ENCODE results near the gene PDLIM7.

PDLIM7 gene

GRCh38 chr5:177509381-177509951, 12.1 kb upstream of the PDLIM7 start, which contains the start of gene DOK3:
Gene DOK3 (minus strand): TSS chr5:177509826. CDS start chr5:177509540, 286 bp downstream.
- no peaks in the 10 kb centered on the region for H3K27me3 ChIP-seq (ENCODE audit: insufficient read depth, low read depth)
- no peak for TF ChIP-seq CTCF (conservative IDR thresholded peaks at IDR 0.05; ENCODE audit: low read depth, low read length)
- H3K4me3 ChIP-seq (IDR thresholded peaks at IDR 0.05; ENCODE audit: insufficient read depth, low read depth, low read length), result no peak within 1 kb of the TSS
- H4K20me1 ChIP-seq (ENCODE audit: insufficient read depth), result no peaks in the 10 kb centered on the region
- no peaks in the 10 kb centered on the region for H3K36me3 ChIP-seq (ENCODE audit: insufficient read depth)
- H2AFZ ChIP-seq (ENCODE audit: low read depth), result no peak within 1 kb of the TSS
- H3K4me2 ChIP-seq, result no peak within 1 kb of the TSS
- no peaks in the 10 kb centered on the region for H3K4me1 ChIP-seq (ENCODE audit: low read depth, poor library complexity, severe bottlenecking)
- H3K27ac ChIP-seq, result no peak within 1 kb of the TSS
- H3K79me2 ChIP-seq (ENCODE audit: insufficient read depth, low read depth), result no peaks in the 10 kb centered on the region
- no peak within 1 kb of the TSS for H3K9ac ChIP-seq

GRCh38 chr5:177508837-177509236, 11.4 kb upstream of the PDLIM7 start:
- Histone ChIP-seq H3K4me3 (IDR thresholded peaks at IDR 0.05; ENCODE audit: insufficient read depth, low read depth, low read length) (no peak overlapping the region), H3K27ac (no peak overlapping the region), H3K4me1 (ENCODE audit: low read depth, poor library complexity, severe bottlenecking) (no peaks in the 10 kb centered on the region), H3K79me2 (ENCODE audit: insufficient read depth, low read depth) (no peaks in the 10 kb centered on the region), H2AFZ (ENCODE audit: low read depth) (no peak overlapping the region), H3K27me3 (ENCODE audit: insufficient read depth, low read depth) (no peaks in the 10 kb centered on the region), H3K4me2 (no peak overlapping the region), H3K36me3 (ENCODE audit: insufficient read depth) (no peaks in the 10 kb centered on the region), H4K20me1 (ENCODE audit: insufficient read depth) (no peaks in the 10 kb centered on the region), H3K9ac (no peak overlapping the region)
- TF ChIP-seq CTCF (conservative IDR thresholded peaks at IDR 0.05; ENCODE audit: low read depth, low read length), result no peak

- Histone ChIP-seq H3K79me2 (ENCODE audit: insufficient read depth, low read depth) (no peaks in the 10 kb centered on the region), H3K27ac (no peak overlapping the region), H4K20me1 (ENCODE audit: insufficient read depth) (no peaks in the 10 kb centered on the region), H3K4me1 (ENCODE audit: low read depth, poor library complexity, severe bottlenecking) (no peaks in the 10 kb centered on the region), H3K27me3 (ENCODE audit: insufficient read depth, low read depth) (no peaks in the 10 kb centered on the region), H3K9ac (no peak overlapping the region), H2AFZ (ENCODE audit: low read depth) (no peak overlapping the region), H3K4me2 (no peak overlapping the region), H3K36me3 (ENCODE audit: insufficient read depth) (no peaks in the 10 kb centered on the region), H3K4me3 (IDR thresholded peaks at IDR 0.05; ENCODE audit: insufficient read depth, low read depth, low read length) (no peak overlapping the region)
- TF ChIP-seq CTCF (conservative IDR thresholded peaks at IDR 0.05; ENCODE audit: low read depth, low read length), result no peak
Measured at GRCh38 chr5:177508221-177508611, 10.8 kb upstream of the PDLIM7 start.

GRCh38 chr5:177507596-177508220, 10.3 kb upstream of the PDLIM7 start:
- no peak overlapping the region for H3K27ac ChIP-seq
- no peak overlapping the region for H3K9ac ChIP-seq
- H3K4me3 ChIP-seq (IDR thresholded peaks at IDR 0.05; ENCODE audit: insufficient read depth, low read depth, low read length), result no peak overlapping the region
- no peak overlapping the region for H2AFZ ChIP-seq (ENCODE audit: low read depth)
- no peak for TF ChIP-seq CTCF (conservative IDR thresholded peaks at IDR 0.05; ENCODE audit: low read depth, low read length)
- H4K20me1 ChIP-seq (ENCODE audit: insufficient read depth), result no peaks in the 10 kb centered on the region
- no peaks in the 10 kb centered on the region for H3K36me3 ChIP-seq (ENCODE audit: insufficient read depth)
- H3K4me1 ChIP-seq (ENCODE audit: low read depth, poor library complexity, severe bottlenecking), result no peaks in the 10 kb centered on the region
- H3K79me2 ChIP-seq (ENCODE audit: insufficient read depth, low read depth), result no peaks in the 10 kb centered on the region
- H3K27me3 ChIP-seq (ENCODE audit: insufficient read depth, low read depth), result no peaks in the 10 kb centered on the region
- H3K4me2 ChIP-seq, result no peak overlapping the region
